Esophagus squamous epithelium (tissue), 4 donors: ENCODE data around the gene CD82.

Source experiments
- POLR2A ChIP-seq, 4 donors: fragments of 450-650 bp; IDR thresholded peaks; one replicate each; pipeline ENCODE4 v1.6.1; 2017; ENCODE audit warnings: antibody characterized with exemption in 4 of 4, mild to moderate bottlenecking in 4 of 4, moderate library complexity in 3 of 4
- TF ChIP-seq, protein P1 (sequence below), 6 experiments: fragments of 450-650 bp in 4 of 6; fragments of 200-600 bp in 2 of 6; sonication (generic) in 2 of 6; IDR thresholded peaks; one replicate each; pipeline ENCODE4 v1.5.1; 2016 to 2019; ENCODE audit warnings: antibody characterized with exemption in 6 of 6, mild to moderate bottlenecking in 4 of 6, moderate library complexity in 4 of 6

DNA sequence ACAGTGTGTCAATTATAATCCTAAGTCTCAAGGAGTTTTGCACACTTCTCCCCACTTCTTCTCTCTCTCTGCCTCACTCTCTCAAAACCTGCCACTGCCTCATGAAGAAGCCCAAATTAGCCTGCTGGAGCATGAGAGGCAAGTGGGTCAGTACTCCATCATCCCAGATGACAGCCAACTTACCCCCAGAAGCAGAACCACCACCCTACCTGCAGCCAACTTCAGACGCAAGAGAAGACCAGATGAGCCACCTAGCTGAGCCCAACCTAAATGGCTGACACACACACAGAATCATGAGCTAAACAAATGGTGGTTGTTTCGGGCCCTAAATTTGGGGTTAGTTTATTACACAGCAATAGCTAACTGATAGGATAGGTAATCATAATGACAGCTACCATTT, 61.2 kb downstream of the CD82 start:
- no peak for TF ChIP-seq POLR2A (IDR thresholded peaks at IDR 0.05)
- TF ChIP-seq, protein P1, sequence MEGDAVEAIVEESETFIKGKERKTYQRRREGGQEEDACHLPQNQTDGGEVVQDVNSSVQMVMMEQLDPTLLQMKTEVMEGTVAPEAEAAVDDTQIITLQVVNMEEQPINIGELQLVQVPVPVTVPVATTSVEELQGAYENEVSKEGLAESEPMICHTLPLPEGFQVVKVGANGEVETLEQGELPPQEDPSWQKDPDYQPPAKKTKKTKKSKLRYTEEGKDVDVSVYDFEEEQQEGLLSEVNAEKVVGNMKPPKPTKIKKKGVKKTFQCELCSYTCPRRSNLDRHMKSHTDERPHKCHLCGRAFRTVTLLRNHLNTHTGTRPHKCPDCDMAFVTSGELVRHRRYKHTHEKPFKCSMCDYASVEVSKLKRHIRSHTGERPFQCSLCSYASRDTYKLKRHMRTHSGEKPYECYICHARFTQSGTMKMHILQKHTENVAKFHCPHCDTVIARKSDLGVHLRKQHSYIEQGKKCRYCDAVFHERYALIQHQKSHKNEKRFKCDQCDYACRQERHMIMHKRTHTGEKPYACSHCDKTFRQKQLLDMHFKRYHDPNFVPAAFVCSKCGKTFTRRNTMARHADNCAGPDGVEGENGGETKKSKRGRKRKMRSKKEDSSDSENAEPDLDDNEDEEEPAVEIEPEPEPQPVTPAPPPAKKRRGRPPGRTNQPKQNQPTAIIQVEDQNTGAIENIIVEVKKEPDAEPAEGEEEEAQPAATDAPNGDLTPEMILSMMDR (IDR thresholded peaks at IDR 0.05) = no peak
